ENCODE results near the gene POC1B.

- TF ChIP-seq EZH2 (IDR thresholded peaks at IDR 0.05; ENCODE audit: low read depth) = no peak
- TF ChIP-seq, protein P1, sequence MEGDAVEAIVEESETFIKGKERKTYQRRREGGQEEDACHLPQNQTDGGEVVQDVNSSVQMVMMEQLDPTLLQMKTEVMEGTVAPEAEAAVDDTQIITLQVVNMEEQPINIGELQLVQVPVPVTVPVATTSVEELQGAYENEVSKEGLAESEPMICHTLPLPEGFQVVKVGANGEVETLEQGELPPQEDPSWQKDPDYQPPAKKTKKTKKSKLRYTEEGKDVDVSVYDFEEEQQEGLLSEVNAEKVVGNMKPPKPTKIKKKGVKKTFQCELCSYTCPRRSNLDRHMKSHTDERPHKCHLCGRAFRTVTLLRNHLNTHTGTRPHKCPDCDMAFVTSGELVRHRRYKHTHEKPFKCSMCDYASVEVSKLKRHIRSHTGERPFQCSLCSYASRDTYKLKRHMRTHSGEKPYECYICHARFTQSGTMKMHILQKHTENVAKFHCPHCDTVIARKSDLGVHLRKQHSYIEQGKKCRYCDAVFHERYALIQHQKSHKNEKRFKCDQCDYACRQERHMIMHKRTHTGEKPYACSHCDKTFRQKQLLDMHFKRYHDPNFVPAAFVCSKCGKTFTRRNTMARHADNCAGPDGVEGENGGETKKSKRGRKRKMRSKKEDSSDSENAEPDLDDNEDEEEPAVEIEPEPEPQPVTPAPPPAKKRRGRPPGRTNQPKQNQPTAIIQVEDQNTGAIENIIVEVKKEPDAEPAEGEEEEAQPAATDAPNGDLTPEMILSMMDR (conservative IDR thresholded peaks at IDR 0.05) = no peak
Measured at GRCh38 chr12:89390802-89391673, 134.8 kb downstream of the POC1B start.
